Right lobe of liver (tissue), 4 donors: ENCODE data around the gene COL11A2.

Source experiments
- CTCF ChIP-seq, 4 donors: fragments of 200-600 bp in 3 of 4; fragments of 450-650 bp in 1 of 4; IDR thresholded peaks; one replicate each; pipeline versions ENCODE4 v1.5.1 to v1.8.0; 2016 to 2022; ENCODE audit warnings: antibody characterized with exemption in 4 of 4, mild to moderate bottlenecking in 2 of 4
- POLR2A ChIP-seq: fragments of 450-650 bp; IDR thresholded peaks from one replicate; pipeline ENCODE4 v1.6.1; 2017; ENCODE audit warnings: antibody characterized with exemption, mild to moderate bottlenecking
- donor health status: DM: no; HTN: no; CAD: no.
- donor health status: DM: no; HTN: no; CAD: no.
- donor health status: DM: no; HTN: yes; CAD: no.

DNA sequence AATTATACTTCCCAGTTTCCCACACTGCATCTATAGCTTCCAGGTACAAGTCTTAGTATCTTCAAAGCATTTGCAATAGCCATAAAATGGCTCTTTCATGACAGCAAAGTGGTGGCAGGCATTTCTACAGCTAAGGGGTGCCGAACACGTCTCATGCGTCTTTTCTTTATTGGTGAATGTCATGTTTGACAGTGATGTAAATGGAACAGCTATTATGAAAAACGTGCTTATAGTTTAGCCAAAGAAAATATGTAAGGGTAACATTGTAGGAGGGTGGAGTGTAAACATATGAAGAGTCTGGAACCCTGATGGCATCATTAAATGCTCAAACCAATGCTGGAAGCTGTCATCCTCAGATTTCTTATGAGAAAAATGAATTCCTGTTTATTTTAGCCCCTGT, 37.9 kb downstream of the COL11A2 start:
- TF ChIP-seq CTCF (IDR thresholded peaks at IDR 0.05): no peak
- TF ChIP-seq POLR2A: no peak
